WI38 (cell line): ENCODE data around the gene PGF.

Experiments
- H3K4me3 ChIP-seq: 2 replicates; pipeline ENCODE4 v1.5.1; 2011; ENCODE audit warnings: low read depth, mild to moderate bottlenecking, control low read depth, low read length
- CTCF ChIP-seq: IDR thresholded peaks from 2 replicates; pipeline ENCODE4 v1.5.1; 2012; ENCODE audit warnings: low read depth, mild to moderate bottlenecking, control low read depth, low read length

PGF gene

GRCh38 chr14:74977164-74977900, 21.9 kb upstream of the PGF start:
- TF ChIP-seq CTCF: no peak
- no peak overlapping the region for H3K4me3 ChIP-seq

DNA sequence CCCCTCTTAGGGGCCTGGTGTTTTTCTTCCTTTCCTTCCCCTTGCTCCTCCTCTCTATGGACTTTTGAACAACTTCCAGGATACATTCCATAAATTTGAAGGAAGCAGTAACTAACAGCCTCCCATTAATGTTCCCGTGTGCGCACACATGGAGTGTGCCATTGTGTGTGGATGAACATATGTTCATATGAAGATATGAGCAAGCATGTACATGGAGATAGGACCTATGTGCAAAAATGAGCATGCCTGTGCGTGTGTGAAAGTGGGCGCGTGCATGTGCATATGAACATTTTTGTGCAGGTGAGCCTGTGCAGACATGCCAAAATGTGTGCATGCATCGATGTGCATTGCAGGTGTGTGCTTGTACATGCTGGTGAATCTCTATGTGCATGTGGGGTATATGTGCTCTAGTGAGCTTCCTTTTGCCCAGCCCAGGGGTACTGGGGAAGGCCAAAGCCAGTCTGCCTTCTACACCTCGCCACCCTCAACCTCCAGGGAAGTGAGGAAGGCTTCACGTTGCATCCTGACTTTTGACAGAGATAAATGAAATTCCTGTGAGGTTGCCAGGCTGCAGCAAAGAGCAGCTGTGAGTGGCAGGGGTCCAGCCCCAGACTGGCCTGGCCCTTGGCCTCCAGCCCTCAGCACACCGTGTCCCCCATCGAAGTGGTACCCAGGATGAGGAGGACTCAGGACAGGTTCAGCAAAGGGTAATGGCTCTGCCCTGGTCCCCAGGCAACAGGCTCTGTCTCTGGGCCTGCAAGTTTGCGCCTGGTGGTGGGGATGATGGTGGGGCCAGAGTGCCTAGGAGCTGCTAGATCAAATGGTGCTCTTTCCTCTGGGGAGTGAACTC, 21.1 kb upstream of the PGF start:
- no peak overlapping the region for H3K4me3 ChIP-seq
- no peak for TF ChIP-seq CTCF

GRCh38 chr14:74975059-74975810, 19.8 kb upstream of the PGF start:
- no peak for TF ChIP-seq CTCF
- H3K4me3 ChIP-seq: no peak overlapping the region

GRCh38 chr14:74974364-74975058, 19.1 kb upstream of the PGF start:
- no peak for TF ChIP-seq CTCF
- H3K4me3 ChIP-seq: no peak overlapping the region

DNA sequence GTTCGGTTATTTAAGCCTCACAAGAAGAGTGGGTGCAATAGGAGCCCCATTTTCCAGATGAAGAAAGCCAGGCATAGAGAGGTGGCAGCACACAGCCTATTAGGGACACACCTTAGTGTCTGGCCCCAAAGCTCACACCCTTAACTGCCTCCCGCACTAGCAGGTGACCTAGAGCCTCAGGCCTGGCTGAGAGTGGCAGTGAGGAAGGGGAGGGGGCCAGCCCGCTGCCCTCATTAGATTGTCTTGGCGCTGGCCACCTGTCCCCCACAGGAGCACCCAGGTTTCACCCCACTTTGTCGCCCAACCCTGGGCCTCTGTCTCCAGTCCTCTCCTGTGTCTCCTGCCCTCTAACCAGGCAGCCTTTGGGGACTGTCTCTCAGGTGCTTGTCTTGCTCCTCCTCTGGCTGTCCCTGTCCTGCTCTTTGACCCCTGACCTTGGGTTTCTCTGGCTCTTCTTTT, 18.5 kb upstream of the PGF start:
- H3K4me3 ChIP-seq: no peak overlapping the region
- TF ChIP-seq CTCF: no peak

- H3K4me3 ChIP-seq: no peak overlapping the region
- TF ChIP-seq CTCF: no peak
Observed at GRCh38 chr14:74973003-74973653, 17.7 kb upstream of the PGF start.
